HEK293T (cell line): ENCODE data around the gene OTUD6A.

Experiments used
- CTCF ChIA-PET: fragments of 350-600 bp; formaldehyde crosslinking; extraction: SDS; loops from one replicate; lab custom pipeline; 2021; ENCODE audit warnings: antibody characterized with exemption, inconsistent platforms; lab: Yijun Ruan, JAX
- POLR2A ChIA-PET: fragments of 350-600 bp; formaldehyde crosslinking; extraction: SDS; loops from one replicate; lab custom pipeline; 2020; ENCODE audit warnings: antibody characterized with exemption, inconsistent platforms; lab: Yijun Ruan, JAX
- DNase-seq: peaks from one replicate; pipeline ENCODE4 v3.0.0; 2012; ENCODE audit warnings: mixed read lengths; ENCODE audit errors: extremely low spot score
- ARNT ChIP-seq: fragments of 450-650 bp; IDR thresholded peaks from 2 replicates; pipeline ENCODE4 v1.6.1; 2017; ENCODE audit warnings: mild to moderate bottlenecking
- BHLHE40 ChIP-seq: fragments of 450-650 bp; IDR thresholded peaks from 2 replicates; pipeline ENCODE4 v1.6.1; 2016; ENCODE audit warnings: mild to moderate bottlenecking, moderate library complexity, borderline replicate concordance
- CTBP1 ChIP-seq: fragments of 450-650 bp; IDR thresholded peaks from 2 replicates; pipeline ENCODE4 v1.6.1; 2016; ENCODE audit warnings: borderline replicate concordance
- ELF4 ChIP-seq: fragments of 450-650 bp; IDR thresholded peaks from 2 replicates; pipeline ENCODE4 v1.6.1; 2017; ENCODE audit warnings: antibody characterized with exemption
- FOXA1 ChIP-seq: fragments of 450-650 bp; IDR thresholded peaks from 2 replicates; pipeline ENCODE4 v1.6.1; 2016; ENCODE audit warnings: mild to moderate bottlenecking
- FOXK2 ChIP-seq: fragments of 450-650 bp; IDR thresholded peaks from 2 replicates; pipeline ENCODE4 v1.6.1; 2016; ENCODE audit warnings: mild to moderate bottlenecking
- FOXM1 ChIP-seq: fragments of 450-650 bp; IDR thresholded peaks from 2 replicates; pipeline ENCODE4 v1.6.1; 2017; ENCODE audit warnings: mild to moderate bottlenecking, borderline replicate concordance
- HDGF ChIP-seq: fragments of 450-650 bp; IDR thresholded peaks from 2 replicates; pipeline ENCODE4 v1.6.1; 2017; ENCODE audit warnings: antibody characterized with exemption, borderline replicate concordance
- L3MBTL2 ChIP-seq: fragments of 450-650 bp; conservative IDR thresholded peaks from 2 replicates; pipeline ENCODE4 v1.6.1; 2016; ENCODE audit warnings: mild to moderate bottlenecking
- LEF1 ChIP-seq: fragments of 450-650 bp; IDR thresholded peaks from 2 replicates; pipeline ENCODE4 v1.6.1; 2017; ENCODE audit warnings: mild to moderate bottlenecking, borderline replicate concordance
- NFRKB ChIP-seq: fragments of 450-650 bp; IDR thresholded peaks from 2 replicates; pipeline ENCODE4 v1.6.1; 2016; ENCODE audit warnings: mild to moderate bottlenecking, moderate library complexity
- PKNOX1 ChIP-seq: fragments of 450-650 bp; IDR thresholded peaks from 2 replicates; pipeline ENCODE4 v1.6.1; 2016
- SP1 ChIP-seq: fragments of 450-650 bp; IDR thresholded peaks from 2 replicates; pipeline ENCODE4 v1.6.1; 2017
- SUZ12 ChIP-seq: fragments of 450-650 bp; IDR thresholded peaks from 2 replicates; pipeline ENCODE4 v1.6.1; 2016; ENCODE audit warnings: mild to moderate bottlenecking
- TARDBP ChIP-seq: fragments of 450-650 bp; IDR thresholded peaks from 2 replicates; pipeline ENCODE4 v1.6.1; 2016
- ZNF384 ChIP-seq: fragments of 450-650 bp; IDR thresholded peaks from 2 replicates; pipeline ENCODE4 v1.6.1; 2016

OTUD6A gene

GRCh38 chrX:70079870-70080269, 17.6 kb downstream of the OTUD6A start:
- no peak for TF ChIP-seq FOXM1
- TF ChIP-seq FOXK2 = no peak
- no peak for TF ChIP-seq ELF4
- no peak for TF ChIP-seq ARNT
- no peak for TF ChIP-seq FOXA1
- TF ChIP-seq BHLHE40 = no peak
- no peak for TF ChIP-seq LEF1
- TF ChIP-seq SUZ12 = no peak
- TF ChIP-seq PKNOX1 = no peak
- TF ChIP-seq ZNF384 = no peak
- TF ChIP-seq TARDBP = no peak
- TF ChIP-seq SP1 = no peak
- TF ChIP-seq L3MBTL2 = no peak
- no peak for TF ChIP-seq NFRKB
- no peak for TF ChIP-seq CTBP1
- ChIA-PET POLR2A (no interaction called here), CTCF (interaction anchor here (1.1 kb wide), 1 partner anchor 17 kb away, joined by 3 read pairs; no protein-coding TSS in a partner anchor)
- DNase-seq = no peak

GRCh38 chrX:70082723-70083122, 20.5 kb downstream of the OTUD6A start:
- TF ChIP-seq ELF4 (no peak), TARDBP (no peak), SP1 (no peak), HDGF (no peak), NFRKB (no peak), ZNF384 (no peak), FOXA1 (no peak), BHLHE40 (no peak), PKNOX1 (no peak), SUZ12 (no peak), CTBP1 (no peak), ARNT (no peak), FOXK2 (no peak), LEF1 (no peak), FOXM1 (no peak), L3MBTL2 (no peak)
- ChIA-PET CTCF (interaction anchor here (0.9 to 1.2 kb wide), 2 partner anchors 14 to 51 kb away, joined by 3 to 6 read pairs; no protein-coding TSS in a partner anchor), POLR2A (no interaction called here)
- no peak for DNase-seq

- TF ChIP-seq FOXA1 (no peak), FOXK2 (no peak), BHLHE40 (no peak), ZNF384 (no peak), TARDBP (no peak), L3MBTL2 (no peak), SUZ12 (no peak), SP1 (no peak), LEF1 (no peak), FOXM1 (no peak)
- ChIA-PET POLR2A (no interaction called here), CTCF (no interaction called here)
These were observed 22.5 kb downstream of the OTUD6A start for GRCh38 chrX:70084592-70085240.

GRCh38 chrX:70087857-70088630, 25.8 kb downstream of the OTUD6A start:
- no peak for DNase-seq
- POLR2A ChIA-PET = no interaction called here
- no peak for TF ChIP-seq ARNT
- TF ChIP-seq SP1 = no peak
- TF ChIP-seq NFRKB = no peak
- no peak for TF ChIP-seq PKNOX1
- TF ChIP-seq L3MBTL2 = no peak
- no peak for TF ChIP-seq BHLHE40
- no peak for TF ChIP-seq FOXA1
- TF ChIP-seq ZNF384 = no peak
- no peak for TF ChIP-seq ELF4
- no peak for TF ChIP-seq HDGF
- TF ChIP-seq TARDBP = no peak

More at GRCh38 chrX:70084592-70085240, 22.5 kb downstream of the OTUD6A start:
- DNase-seq = no peak

GRCh38 chrX:70088751-70089150, 26.5 kb downstream of the OTUD6A start:
- DNase-seq = no peak
- TF ChIP-seq NFRKB (no peak), SP1 (no peak), FOXM1 (no peak), ARNT (no peak), ELF4 (no peak), BHLHE40 (no peak), FOXA1 (no peak), FOXK2 (no peak), ZNF384 (no peak)
- CTCF ChIA-PET = interaction anchor here (0.6 kb wide), 1 partner anchor 551 kb away, joined by 3 read pairs; no protein-coding TSS in a partner anchor
- POLR2A ChIA-PET = no interaction called here

More at GRCh38 chrX:70087857-70088630, 25.8 kb downstream of the OTUD6A start:
- CTCF ChIA-PET = interaction anchor here (0.9 to 1.8 kb wide), 2 partner anchors 9 to 45 kb away, joined by 8 to 10 read pairs; partner anchors contain the start of gene IGBP1
